Muscle layer of duodenum (tissue), 2 donors: ENCODE data around the gene RASAL2.

Source experiments
- H3K27ac ChIP-seq: one replicate; pipeline ENCODE4 v1.7.0; 2013; ENCODE audit warnings: mild to moderate bottlenecking, low read length
- H3K27me3 ChIP-seq: one replicate; pipeline ENCODE4 v1.7.0; 2013; ENCODE audit warnings: low read depth, mild to moderate bottlenecking, control low read depth, low read length
- H3K36me3 ChIP-seq, 2 donors: one replicate each; pipeline ENCODE4 v1.7.0; 2013; ENCODE audit warnings: low read length in 2 of 2, control low read depth in 1 of 2, mild to moderate bottlenecking in 1 of 2; ENCODE audit not compliant: insufficient read depth in 2 of 2, control insufficient read depth in 1 of 2
- H3K4me1 ChIP-seq, 2 donors: one replicate each; pipeline ENCODE4 v1.7.0; 2013; ENCODE audit warnings: low read length in 2 of 2, mild to moderate bottlenecking in 2 of 2, control low read depth in 1 of 2, moderate library complexity in 1 of 2; ENCODE audit not compliant: insufficient read depth in 2 of 2, control insufficient read depth in 1 of 2
- H3K4me3 ChIP-seq, 2 donors: one replicate each; pipeline ENCODE4 v1.7.0; 2013; ENCODE audit warnings: low read length in 2 of 2, low read depth in 1 of 2, mild to moderate bottlenecking in 1 of 2
- H3K9me3 ChIP-seq, 2 donors: one replicate each; pipeline ENCODE4 v1.7.0; 2013; ENCODE audit warnings: low read length in 2 of 2, control low read depth in 1 of 2, mild to moderate bottlenecking in 1 of 2; ENCODE audit not compliant: control insufficient read depth in 1 of 2
- donor health status: healthy.

RASAL2 gene

DNA sequence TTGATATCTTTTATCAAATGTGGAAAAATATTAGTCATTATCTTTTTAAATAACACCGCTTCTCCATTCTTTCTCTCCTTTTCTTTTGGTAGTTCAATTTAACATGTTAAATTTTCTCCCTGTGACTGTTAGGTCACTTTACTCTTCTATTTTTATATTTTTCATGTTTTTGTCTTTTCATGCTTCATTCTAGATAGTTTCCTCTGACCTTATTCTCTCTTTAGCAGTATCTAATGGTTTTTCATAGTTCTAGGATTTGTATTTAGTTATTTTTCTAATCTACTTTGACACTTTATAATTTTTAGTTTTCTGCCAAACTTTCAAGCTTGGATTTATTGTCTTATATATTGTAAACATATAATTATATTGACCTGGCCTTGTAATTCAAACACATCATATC, 116.0 kb downstream of the RASAL2 start:
- Histone ChIP-seq H3K9me3 (peaks cover 11 to 14% of the 10 kb centered on the region in 2 donors), H3K27me3 (no peaks in the 10 kb centered on the region), H3K4me3 (no peak overlapping the region), H3K27ac (no peak overlapping the region), H3K4me1 (no peaks in the 10 kb centered on the region), H3K36me3 (no peaks in the 10 kb centered on the region)

DNA sequence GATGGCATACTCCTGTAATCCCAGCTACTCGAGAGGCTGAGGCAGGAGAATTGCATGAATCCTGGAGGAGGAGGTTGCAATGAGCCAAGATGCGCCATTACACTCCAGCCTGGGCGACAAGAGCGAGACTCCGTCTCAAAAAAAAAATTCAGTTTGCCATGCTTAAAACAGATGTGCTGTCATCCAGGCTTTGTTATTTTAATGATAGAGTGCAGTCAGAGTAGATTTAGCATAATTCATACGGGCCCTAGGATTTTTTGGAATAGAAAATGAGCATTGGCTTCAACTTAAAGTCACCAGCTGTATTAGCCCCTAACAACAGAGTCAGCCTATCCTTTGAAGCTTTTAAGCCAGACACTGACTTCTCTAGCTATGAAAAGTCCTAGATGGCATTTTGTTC, 124.6 kb downstream of the RASAL2 start:
- no peaks in the 10 kb centered on the region for H3K36me3 ChIP-seq
- no peaks in the 10 kb centered on the region for H3K4me1 ChIP-seq
- no peak overlapping the region for H3K4me3 ChIP-seq
- H3K27ac ChIP-seq = no peak overlapping the region
- no peaks in the 10 kb centered on the region for H3K27me3 ChIP-seq
- no peaks in the 10 kb centered on the region for H3K9me3 ChIP-seq

DNA sequence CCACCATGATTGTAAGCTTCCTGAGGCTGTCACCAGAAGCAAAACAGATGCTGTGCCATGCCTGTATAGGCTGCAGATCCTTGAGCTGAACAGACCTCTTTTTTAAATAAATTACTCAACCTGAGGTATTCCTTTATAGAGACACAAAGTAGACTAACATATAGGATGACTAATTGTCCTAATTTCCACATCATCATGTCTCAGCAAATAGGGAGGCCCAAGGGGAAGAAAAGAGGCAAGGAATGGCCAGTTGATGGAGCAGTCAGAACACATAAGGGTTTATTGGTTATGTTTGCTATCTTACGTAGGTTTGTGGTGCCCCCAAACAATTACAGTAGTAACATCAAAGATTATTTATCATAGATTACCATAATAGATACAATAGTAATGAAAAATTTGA, 126.2 kb downstream of the RASAL2 start:
- H3K27ac ChIP-seq = no peak overlapping the region

DNA sequence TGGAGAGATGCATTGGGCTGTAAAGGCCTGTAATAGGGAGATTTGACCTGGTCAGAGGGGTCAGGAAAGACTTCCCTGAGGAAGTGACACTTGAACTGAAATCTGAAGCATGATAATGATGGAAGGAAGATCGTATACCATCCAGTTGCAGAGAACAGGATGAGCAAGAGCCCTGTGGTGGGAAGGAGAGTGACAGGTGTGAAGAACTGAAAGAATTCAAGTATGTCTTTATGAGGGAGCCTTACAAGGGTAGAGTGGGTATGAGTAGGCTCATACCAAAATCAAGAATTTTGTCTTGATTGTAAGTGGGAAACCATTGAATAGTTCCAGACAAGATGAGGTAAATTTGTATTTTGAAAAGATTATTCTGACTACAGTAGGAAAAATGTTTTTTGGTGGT, 129.4 kb downstream of the RASAL2 start:
- no peaks in the 10 kb centered on the region for H3K4me1 ChIP-seq
- H3K27ac ChIP-seq = no peak overlapping the region
- H3K36me3 ChIP-seq = no peaks in the 10 kb centered on the region
- no peaks in the 10 kb centered on the region for H3K9me3 ChIP-seq
- no peak overlapping the region for H3K4me3 ChIP-seq
- H3K27me3 ChIP-seq = no peaks in the 10 kb centered on the region

More for the DNA sequence above, 126.2 kb downstream of the RASAL2 start:
- no peaks in the 10 kb centered on the region for H3K36me3 ChIP-seq
- H3K9me3 ChIP-seq = no peaks in the 10 kb centered on the region
- H3K27me3 ChIP-seq = no peaks in the 10 kb centered on the region
- no peaks in the 10 kb centered on the region for H3K4me1 ChIP-seq
- H3K4me3 ChIP-seq = no peak overlapping the region

DNA sequence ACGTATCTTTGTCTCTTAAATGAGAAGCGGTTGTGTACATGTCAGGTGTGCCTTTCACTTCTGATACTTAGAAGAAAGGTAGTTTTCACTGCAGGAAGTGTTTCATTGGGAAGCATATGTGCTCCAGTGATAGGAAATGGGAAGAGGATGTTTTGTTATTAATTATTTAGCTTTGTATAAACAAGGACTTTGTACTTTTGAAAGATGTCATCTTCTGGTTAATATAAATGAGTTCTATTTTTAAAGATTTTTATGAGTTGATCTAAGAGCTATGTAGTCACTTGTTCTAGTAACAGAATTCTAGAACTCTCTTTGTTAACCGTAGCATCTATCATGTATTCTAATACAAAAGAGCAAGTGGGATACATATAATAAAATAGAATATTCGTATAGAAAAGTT, 130.5 kb downstream of the RASAL2 start:
- no peak overlapping the region for H3K4me3 ChIP-seq
- H3K4me1 ChIP-seq = no peaks in the 10 kb centered on the region
- H3K27me3 ChIP-seq = no peaks in the 10 kb centered on the region
- no peak overlapping the region for H3K27ac ChIP-seq
- H3K36me3 ChIP-seq = no peaks in the 10 kb centered on the region
- no peaks in the 10 kb centered on the region for H3K9me3 ChIP-seq

DNA sequence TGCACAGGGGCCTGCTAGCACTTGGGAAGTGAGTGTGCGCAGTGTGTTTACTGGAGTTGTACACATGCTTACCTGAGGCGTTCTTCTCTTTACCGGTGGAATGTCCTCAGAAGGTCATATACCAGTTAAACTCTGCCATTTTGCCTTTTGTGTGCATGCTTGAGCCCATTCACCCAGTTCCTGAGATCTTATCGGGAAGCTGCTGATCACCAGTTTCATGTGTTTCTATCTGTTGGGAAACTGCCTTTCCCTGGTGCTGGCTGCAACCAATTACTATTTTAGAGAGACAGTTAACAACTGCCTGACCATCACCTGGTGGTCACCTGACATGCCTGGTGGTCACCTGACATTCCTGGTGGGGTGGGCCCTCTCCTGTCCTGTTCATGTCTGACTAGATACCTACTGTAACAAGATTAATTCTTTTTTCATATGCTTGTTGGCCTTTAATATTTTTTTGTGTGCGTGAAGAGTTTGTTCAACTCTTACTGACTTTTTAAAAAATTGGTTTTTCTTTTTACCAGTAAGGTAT, 137.0 kb downstream of the RASAL2 start:
- H3K4me3 ChIP-seq = no peak overlapping the region
- no peak overlapping the region for H3K27ac ChIP-seq
- no peaks in the 10 kb centered on the region for H3K27me3 ChIP-seq

DNA sequence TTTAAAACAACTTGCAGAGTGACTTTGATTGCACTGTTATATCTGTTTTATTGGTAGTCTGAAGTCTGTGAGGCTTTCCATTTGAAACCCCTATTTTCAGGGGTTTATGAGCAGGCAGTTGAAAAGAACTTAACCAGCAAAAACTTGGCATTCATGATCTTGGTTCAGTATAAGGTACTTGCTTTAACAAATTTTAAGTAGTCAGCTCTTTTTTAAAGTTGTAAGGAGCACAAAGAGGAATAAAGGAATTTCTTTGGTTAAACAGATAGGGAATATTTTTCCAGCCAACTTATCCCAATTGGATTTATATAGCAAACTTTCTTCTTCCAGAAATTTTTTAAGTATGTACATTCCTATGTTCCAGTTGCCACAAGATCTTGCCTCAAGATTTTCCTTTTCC, 138.2 kb downstream of the RASAL2 start:
- Histone ChIP-seq H3K36me3 (no peaks in the 10 kb centered on the region), H3K4me3 (no peak overlapping the region), H3K27me3 (no peaks in the 10 kb centered on the region), H3K9me3 (no peaks in the 10 kb centered on the region), H3K4me1 (no peaks in the 10 kb centered on the region), H3K27ac (no peak overlapping the region)

More for the DNA sequence above, 137.0 kb downstream of the RASAL2 start:
- no peaks in the 10 kb centered on the region for H3K36me3 ChIP-seq
- H3K9me3 ChIP-seq = no peaks in the 10 kb centered on the region
- no peaks in the 10 kb centered on the region for H3K4me1 ChIP-seq

DNA sequence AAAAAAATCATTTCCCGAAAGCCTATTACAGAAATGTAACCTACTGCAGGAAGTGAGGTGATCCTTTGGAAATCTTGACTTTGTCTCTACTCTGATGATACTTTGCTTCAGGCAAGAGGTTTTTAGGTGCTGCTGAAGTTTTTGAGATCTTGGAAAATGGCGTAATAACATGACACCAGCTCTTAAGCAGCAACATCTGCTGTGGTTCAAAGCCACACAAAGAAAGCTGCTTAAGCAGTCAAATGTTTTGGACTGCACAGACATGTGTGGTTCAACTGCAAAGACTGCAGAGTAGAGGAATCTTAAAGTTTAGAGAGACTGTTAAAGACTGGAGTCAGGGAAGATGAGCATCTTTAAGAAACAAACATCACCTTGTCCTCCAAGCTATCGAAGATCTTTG, 139.0 kb downstream of the RASAL2 start:
- H3K27me3 ChIP-seq = no peaks in the 10 kb centered on the region
- H3K4me1 ChIP-seq = no peaks in the 10 kb centered on the region
- H3K36me3 ChIP-seq = no peaks in the 10 kb centered on the region
- no peak overlapping the region for H3K4me3 ChIP-seq
- H3K27ac ChIP-seq = no peak overlapping the region
- H3K9me3 ChIP-seq = no peaks in the 10 kb centered on the region

DNA sequence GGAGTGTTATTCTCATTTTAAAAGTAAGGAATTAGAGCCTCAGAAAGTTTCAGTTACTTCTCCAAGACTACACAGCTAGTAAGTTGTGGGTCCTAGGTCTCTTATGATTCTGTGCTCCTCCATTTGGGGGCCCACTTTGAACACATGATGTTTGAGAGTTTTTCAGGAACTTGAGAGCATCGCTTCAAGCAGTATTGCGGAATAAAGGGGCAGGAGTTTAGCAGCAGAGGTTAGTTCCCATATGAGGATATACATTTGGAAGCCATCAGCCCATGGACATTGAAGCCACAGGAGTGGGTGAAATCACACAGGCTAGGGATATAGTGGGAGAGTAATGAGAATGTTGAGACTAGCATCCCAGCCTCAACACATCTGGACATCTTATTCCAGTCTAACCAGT, 143.2 kb downstream of the RASAL2 start:
- Histone ChIP-seq H3K27me3 (no peaks in the 10 kb centered on the region), H3K27ac (no peak overlapping the region), H3K9me3 (no peaks in the 10 kb centered on the region), H3K36me3 (no peaks in the 10 kb centered on the region), H3K4me1 (peaks cover 0 to 7% of the 10 kb centered on the region in 2 donors), H3K4me3 (no peak overlapping the region)

DNA sequence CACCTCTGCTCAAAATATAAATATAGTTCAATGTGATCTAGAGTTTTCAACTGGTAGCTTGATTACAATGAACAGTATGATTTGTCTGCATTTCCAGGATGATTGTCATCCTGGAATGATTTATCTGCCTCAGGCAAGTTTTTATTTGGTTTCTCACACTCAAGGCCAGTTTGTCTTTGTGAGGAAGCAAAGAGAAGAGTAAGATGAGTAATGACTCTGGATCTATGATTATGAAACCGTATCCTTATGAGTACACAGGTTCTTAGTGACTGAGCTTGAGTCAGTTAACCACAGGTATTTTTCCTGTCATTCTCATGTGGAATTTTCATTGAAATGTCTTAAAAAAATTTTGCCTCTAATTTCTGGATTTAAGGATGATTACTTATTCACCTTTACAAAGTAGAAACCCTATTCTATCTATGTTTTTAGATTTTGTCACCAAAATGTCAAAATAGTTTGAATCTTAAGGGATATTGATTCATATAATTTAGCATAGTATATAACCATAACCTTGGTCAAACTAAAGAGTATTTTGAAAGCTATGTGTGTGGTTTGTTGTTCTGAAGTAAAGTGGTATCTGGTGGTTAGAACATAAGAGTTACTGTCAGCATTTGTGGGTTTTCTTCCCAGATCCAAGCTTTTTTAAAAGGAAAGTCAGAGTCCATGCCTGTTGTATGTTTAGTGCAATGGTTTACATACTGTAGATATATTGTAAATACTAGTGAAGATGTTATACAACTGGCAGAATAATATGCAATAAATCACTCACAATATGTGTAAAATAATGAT, 145.0 kb downstream of the RASAL2 start:
- Histone ChIP-seq H3K36me3 (no peaks in the 10 kb centered on the region), H3K4me3 (no peak overlapping the region), H3K27me3 (no peaks in the 10 kb centered on the region), H3K27ac (no peak overlapping the region), H3K9me3 (no peaks in the 10 kb centered on the region), H3K4me1 (peaks cover 0 to 7% of the 10 kb centered on the region in 2 donors)

DNA sequence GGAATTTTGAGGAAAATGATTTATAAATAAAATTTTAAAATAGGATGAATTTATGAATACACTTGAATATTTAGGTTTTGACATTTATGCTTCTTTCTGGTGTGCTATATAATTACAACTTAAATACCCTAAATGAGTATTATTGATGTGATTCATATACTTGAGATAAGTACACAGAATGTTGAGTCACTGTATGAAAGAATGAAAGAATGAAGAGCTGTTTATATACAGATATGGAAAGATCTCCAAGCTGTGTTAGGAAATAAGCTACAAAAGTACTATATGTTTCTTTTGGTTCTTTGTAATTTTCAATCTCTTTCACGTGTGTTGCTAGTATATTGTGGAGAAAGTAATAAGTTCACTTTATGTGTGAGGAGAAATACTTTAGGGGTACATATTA, 147.2 kb downstream of the RASAL2 start:
- H3K4me1 ChIP-seq = peaks cover 0 to 7% of the 10 kb centered on the region in 2 donors
- H3K27ac ChIP-seq = no peak overlapping the region
- H3K36me3 ChIP-seq = no peaks in the 10 kb centered on the region
- H3K9me3 ChIP-seq = no peaks in the 10 kb centered on the region
- no peaks in the 10 kb centered on the region for H3K27me3 ChIP-seq
- no peak overlapping the region for H3K4me3 ChIP-seq

DNA sequence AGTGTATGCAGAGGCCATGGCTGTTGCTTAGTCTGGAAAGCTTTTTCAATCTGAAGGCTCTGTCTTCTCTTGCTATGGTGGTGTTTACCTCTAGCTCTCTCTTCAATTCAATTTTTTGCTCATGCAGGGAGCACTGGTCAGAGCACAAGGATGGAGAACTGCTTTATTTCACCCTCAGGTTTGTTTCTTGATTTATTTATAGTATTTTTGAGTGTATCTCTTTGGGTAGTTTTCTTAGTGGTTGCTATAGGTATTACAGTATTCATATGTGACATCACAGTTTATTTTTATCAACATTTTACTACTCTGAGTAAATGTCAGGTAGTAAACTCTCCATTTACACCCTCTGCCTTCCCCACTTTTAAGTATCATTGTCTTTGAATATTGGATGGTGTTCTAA, 147.9 kb downstream of the RASAL2 start:
- Histone ChIP-seq H3K9me3 (no peaks in the 10 kb centered on the region), H3K4me3 (no peak overlapping the region), H3K4me1 (peaks cover 0 to 7% of the 10 kb centered on the region in 2 donors), H3K36me3 (no peaks in the 10 kb centered on the region), H3K27ac (no peak overlapping the region), H3K27me3 (no peaks in the 10 kb centered on the region)
